ENCODE measurements around the gene ZYG11B. TPM values are rescaled to one million over a fixed set of nuclear protein-coding genes. Genes with fewer than 3 reads are reported as not detected.
"Not testable (repeated sequence)": the region's sequence is repeated elsewhere in the genome, so short reads cannot be mapped to it uniquely, and the experiment has no call there.

ZYG11B gene
- total RNA-seq, 2 donors from 2014 or later = 41.6 to 46.8 TPM

DNA sequence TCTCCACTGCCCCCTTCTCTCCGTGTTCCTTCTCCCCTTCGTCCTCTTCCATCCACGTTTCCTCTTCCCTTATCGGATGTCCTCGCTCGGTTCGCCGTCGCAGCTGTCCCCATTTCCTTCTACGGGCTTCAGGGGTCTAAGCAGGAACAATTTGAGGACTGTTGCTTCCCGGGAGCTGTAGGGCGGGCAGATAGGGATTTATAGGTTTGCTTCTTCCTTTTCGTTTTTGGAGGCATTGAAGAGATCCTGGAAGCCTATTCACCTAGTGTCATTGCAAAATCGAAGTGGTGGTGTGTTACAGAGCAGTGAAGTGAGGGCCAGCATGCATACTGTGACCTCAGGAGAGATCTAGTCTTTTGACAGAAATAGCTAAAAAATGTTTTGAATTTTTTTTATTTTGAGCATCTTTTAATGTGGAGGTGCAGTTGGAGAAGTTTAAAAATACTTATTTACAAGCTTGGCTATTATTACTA, 897 bp downstream of the ZYG11B start:
- peak overlapping the region; percentile 96 for H3K4me3 ChIP-seq
- no peaks in the 10 kb centered on the region for H3K9me3 ChIP-seq
- TF ChIP-seq, protein P1, sequence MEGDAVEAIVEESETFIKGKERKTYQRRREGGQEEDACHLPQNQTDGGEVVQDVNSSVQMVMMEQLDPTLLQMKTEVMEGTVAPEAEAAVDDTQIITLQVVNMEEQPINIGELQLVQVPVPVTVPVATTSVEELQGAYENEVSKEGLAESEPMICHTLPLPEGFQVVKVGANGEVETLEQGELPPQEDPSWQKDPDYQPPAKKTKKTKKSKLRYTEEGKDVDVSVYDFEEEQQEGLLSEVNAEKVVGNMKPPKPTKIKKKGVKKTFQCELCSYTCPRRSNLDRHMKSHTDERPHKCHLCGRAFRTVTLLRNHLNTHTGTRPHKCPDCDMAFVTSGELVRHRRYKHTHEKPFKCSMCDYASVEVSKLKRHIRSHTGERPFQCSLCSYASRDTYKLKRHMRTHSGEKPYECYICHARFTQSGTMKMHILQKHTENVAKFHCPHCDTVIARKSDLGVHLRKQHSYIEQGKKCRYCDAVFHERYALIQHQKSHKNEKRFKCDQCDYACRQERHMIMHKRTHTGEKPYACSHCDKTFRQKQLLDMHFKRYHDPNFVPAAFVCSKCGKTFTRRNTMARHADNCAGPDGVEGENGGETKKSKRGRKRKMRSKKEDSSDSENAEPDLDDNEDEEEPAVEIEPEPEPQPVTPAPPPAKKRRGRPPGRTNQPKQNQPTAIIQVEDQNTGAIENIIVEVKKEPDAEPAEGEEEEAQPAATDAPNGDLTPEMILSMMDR (IDR thresholded peaks at IDR 0.05) = no peak
- H3K27me3 ChIP-seq (replicated peaks; ENCODE audit: insufficient read depth) = no peaks in the 10 kb centered on the region
- no peak for DNase-seq (ENCODE audit: low spot score)
- ATAC-seq (ENCODE audit: insufficient number of reproducible peaks, low FRiP score, low read depth) = no peak
- peak overlapping the region; percentile 64 to 68 for H3K27ac ChIP-seq
- H3K4me1 ChIP-seq (ENCODE audit: control insufficient read depth in 1 of 2, low read depth in 2 of 2) = peaks cover 14 to 26% of the 10 kb centered on the region in 2 donors
- H3K36me3 ChIP-seq = no peaks in the 10 kb centered on the region

DNA sequence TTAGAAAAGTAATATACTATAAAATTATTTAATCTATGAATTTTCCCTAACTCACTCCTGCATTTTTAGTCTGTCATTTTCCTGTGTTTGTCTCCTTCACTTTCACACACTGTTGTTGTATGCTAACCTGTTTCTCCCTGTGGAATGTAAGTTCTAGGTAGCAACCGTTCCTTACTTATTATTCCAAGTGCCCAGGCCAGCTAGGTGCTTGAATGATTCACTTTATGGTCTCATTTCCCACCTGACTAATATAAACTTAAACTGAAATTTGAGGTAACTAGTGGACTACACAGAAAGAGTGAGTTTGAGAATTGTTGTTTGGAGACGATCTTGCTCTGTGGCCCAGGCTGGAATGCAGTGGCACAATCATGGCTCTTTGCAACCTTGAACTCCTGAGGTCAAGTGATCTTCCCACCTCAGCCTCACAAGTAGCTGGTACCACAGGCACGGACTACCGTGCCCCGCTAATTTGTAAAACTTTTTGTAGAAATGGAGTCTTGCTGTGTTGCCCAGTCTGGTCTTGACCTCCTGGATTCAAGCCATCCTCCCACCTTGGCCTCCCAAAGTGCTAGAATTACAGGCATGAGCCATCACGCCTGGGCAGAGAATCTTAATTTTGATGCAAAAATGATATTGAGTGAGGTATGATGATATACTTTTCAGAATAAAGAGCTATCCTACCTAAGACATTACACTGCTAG, 1.9 kb downstream of the ZYG11B start:
- TF ChIP-seq, protein P1 (IDR thresholded peaks at IDR 0.05) = no peak
- no peak for DNase-seq (ENCODE audit: low spot score)
- H3K4me3 ChIP-seq = peak overlapping the region; percentile 96

DNA sequence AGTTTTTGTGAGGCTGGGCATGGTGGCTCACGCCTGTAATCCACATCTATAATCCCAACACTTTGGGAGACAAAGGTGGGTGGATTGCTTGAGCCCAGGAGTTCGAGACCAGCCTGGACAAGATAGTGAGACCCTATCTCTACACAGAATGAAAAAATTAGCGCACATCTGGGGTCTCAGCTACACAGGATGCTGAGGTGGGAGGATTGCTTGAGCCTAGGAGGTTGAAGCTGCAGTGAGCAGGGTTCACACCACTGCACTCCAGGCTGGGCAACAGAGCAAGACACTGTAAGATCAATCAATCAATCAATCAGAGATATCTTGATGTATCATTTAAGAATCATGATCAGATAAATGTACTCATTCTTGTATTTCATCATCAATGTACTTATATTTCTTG, 7.1 kb downstream of the ZYG11B start:
- peaks cover under 1 to 22% of the 10 kb centered on the region in 2 donors for H3K4me1 ChIP-seq (ENCODE audit: control insufficient read depth in 1 of 2, low read depth in 2 of 2)

More for the DNA sequence above, 1.9 kb downstream of the ZYG11B start:
- H3K4me1 ChIP-seq (ENCODE audit: control insufficient read depth in 1 of 2, low read depth in 2 of 2) = peaks cover 14 to 26% of the 10 kb centered on the region in 2 donors
- ATAC-seq (ENCODE audit: insufficient number of reproducible peaks, low FRiP score, low read depth) = no peak
- H3K27me3 ChIP-seq (replicated peaks; ENCODE audit: insufficient read depth) = no peaks in the 10 kb centered on the region
- H3K9me3 ChIP-seq = no peaks in the 10 kb centered on the region
- H3K27ac ChIP-seq = no peak overlapping the region
- no peaks in the 10 kb centered on the region for H3K36me3 ChIP-seq

DNA sequence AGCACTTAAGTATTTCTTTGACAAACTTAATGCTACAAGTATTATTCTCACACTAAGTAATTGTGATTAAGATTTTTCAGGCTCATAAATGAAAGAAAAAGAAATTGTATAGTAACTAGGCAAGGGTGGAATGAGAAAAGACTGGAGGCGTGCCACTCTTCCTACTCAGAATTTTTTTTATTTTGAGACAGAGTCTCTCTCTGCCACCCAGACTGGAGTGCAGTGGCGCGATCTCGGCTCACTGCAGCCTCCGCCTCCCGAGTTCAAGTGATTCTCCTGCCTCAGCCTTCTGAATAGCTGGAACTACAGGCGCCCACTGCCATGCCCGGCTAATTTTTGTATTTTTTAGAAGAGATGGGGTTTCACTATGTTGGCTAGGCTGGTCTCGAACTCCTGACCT, 9.1 kb downstream of the ZYG11B start:
- H3K36me3 ChIP-seq; H3K27ac ChIP-seq; DNase-seq (ENCODE audit: low spot score); H3K4me3 ChIP-seq; H3K9me3 ChIP-seq; H3K27me3 ChIP-seq (replicated peaks; ENCODE audit: insufficient read depth); ATAC-seq (ENCODE audit: insufficient number of reproducible peaks, low FRiP score, low read depth): not testable (repeated sequence)
- H3K4me1 ChIP-seq (ENCODE audit: control insufficient read depth in 1 of 2, low read depth in 2 of 2) = peaks cover 3 to 19% of the 10 kb centered on the region in 2 donors

More for the DNA sequence above, 7.1 kb downstream of the ZYG11B start:
- TF ChIP-seq, protein P1 (IDR thresholded peaks at IDR 0.05) = no peak
- Histone ChIP-seq H3K9me3 (no peaks in the 10 kb centered on the region), H3K4me3 (no peak overlapping the region), H3K27ac (no peak overlapping the region), H3K27me3 (replicated peaks; ENCODE audit: insufficient read depth) (no peaks in the 10 kb centered on the region), H3K36me3 (no peaks in the 10 kb centered on the region)
- ATAC-seq (ENCODE audit: insufficient number of reproducible peaks, low FRiP score, low read depth) (no peak), DNase-seq (ENCODE audit: low spot score) (no peak)

DNA sequence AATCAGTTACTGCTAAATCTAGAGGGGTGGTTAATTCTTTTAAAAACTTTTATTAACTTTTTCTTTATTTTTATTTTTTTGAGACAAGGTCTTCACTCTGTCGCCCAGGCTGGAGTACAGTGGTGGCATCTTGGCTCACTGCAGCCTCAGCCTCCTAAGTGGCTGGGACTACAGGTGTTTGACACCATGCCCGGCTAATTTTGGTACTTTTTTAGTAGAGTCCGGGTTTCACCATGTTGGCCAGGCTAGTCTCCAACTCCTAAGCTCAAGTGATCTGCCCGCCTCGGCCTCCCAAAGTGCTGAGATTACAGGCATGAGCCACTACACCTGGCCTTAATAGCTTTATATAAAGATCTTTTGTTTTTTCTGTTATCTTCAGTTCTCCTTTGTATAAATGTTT, 11.9 kb downstream of the ZYG11B start:
- Histone ChIP-seq H3K9me3 (no peaks in the 10 kb centered on the region), H3K4me1 (ENCODE audit: control insufficient read depth in 1 of 2, low read depth in 2 of 2) (peaks cover 3 to 19% of the 10 kb centered on the region in 2 donors), H3K27me3 (replicated peaks; ENCODE audit: insufficient read depth) (no peaks in the 10 kb centered on the region), H3K4me3 (no peak overlapping the region), H3K36me3 (no peaks in the 10 kb centered on the region), H3K27ac (no peak overlapping the region)
- TF ChIP-seq, protein P1 (IDR thresholded peaks at IDR 0.05) = no peak
- ATAC-seq (ENCODE audit: insufficient number of reproducible peaks, low FRiP score, low read depth) = no peak
- no peak for DNase-seq (ENCODE audit: low spot score)
